Motor neuron (in vitro differentiated cells): ENCODE measurements around the gene FBXL15. TPM values are rescaled to one million over a fixed set of nuclear protein-coding genes. Genes with fewer than 3 reads are reported as not detected.

Experiments used
- ATAC-seq, 8 experiments: fragments of 200-7000 bp; cut with Tn5 transposase; replicated peaks in 6 of 8; 2 replicates each; pipeline ENCODE4 v1.8.0; 2021; ENCODE audit warnings: mild to moderate bottlenecking in 8 of 8, moderate library complexity in 8 of 8
- H3K27ac ChIP-seq, 2 donors: fragments of 250-450 bp; sonication (Bioruptor Pico); 2 replicates each; pipeline ENCODE4 v1.9.0; 2021; ENCODE audit warnings: antibody characterized with exemption in 2 of 2, mild to moderate bottlenecking in 2 of 2, moderate library complexity in 1 of 2
- H3K4me1 ChIP-seq, 2 donors: fragments of 250-450 bp; sonication (Bioruptor Pico); replicated peaks in 1 of 2; 2 replicates each; pipeline ENCODE4 v1.6.1; 2021; ENCODE audit warnings: antibody characterized with exemption in 2 of 2, mild to moderate bottlenecking in 2 of 2, moderate library complexity in 1 of 2
- H3K4me3 ChIP-seq, 5 donors: fragments of 250-450 bp; sonication (Bioruptor Pico); 2 replicates each; pipeline ENCODE4 v1.9.0; 2021; ENCODE audit warnings: antibody characterized with exemption in 5 of 5, mild to moderate bottlenecking in 5 of 5, moderate library complexity in 4 of 5
- WGBS, 10 experiments: fragments of 450-650 bp; shearing (Covaris generic); methylation state at CpG; one replicate each; pipeline ENCODE4 v1.0.0; 2022; 5-methylcytosine and 5-hydroxymethylcytosine counted together
- in situ Hi-C, 9 experiments: fragments of 400-800 bp; cut with MboI; loops; one replicate each; pipeline ENCODE4 v1.15.0; 2021; ENCODE audit warnings: low sequenced_read_pairs in 9 of 9, low pct_unique_long_range_greater_than_20kb in 2 of 9; ENCODE audit not compliant: unreplicated experiment in 9 of 9
- total RNA-seq, 8 experiments: library from RNA; unstranded; fragments of 300-600 nt; gene quantifications; 2 replicates each; pipeline versions ENCODE4 v1.2.3 to v1.2.4, GENCODE V29; 2022

Gene FBXL15
- total RNA-seq, 8 experiments from 2014 or later, result 7.0 to 17.4 (median 11.6) TPM

DNA sequence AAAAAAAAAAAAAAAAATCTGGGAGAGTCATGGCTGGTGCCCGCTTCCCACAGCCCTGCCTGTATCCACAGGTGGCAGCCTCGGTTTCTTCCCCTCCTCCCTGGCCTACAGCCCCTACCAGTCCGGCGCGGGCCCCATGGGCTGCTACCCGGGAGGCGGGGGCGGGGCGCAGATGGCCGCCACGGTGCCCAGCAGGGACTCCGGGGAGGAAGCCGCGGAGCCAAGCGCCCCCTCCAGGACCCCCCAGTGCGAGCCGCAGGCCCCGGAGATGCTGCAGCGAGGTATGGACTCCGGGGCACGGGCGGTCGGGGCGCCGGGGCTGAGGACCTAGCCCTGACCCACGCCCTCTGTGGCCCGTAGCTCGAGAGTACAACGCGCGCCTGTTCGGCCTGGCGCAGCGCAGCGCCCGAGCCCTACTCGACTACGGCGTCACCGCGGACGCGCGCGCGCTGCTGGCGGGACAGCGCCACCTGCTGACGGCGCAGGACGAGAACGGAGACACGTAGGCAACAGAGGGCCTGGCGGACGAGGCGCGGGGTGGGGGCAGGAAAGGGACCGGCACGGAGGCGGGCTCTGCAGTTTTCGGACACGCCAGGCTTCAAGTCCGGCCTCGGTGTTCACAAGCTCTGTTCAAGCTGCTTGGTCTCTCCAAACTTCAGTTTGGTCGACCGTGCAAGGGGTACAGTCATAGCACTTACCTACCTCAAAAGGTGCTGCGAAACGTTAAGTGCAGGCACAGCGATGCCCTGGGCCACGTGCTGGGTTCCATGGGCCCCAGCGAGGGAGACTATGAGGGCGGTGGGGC lies 21.2 kb upstream of the FBXL15 start:
- H3K4me3 ChIP-seq, result peak overlapping the region; percentile 40 to 50 (median 45)
- peak; percentile 53 to 81 (median 76) for ATAC-seq
- in situ Hi-C loops, result loop anchor here in 2 of 9 experiments (25.0 kb wide), 1 partner anchor 188 kb away; no protein-coding TSS in a partner anchor
- H3K4me1 ChIP-seq, result peaks cover 6 to 8% of the 10 kb centered on the region in 2 donors
- WGBS, 10 experiments, result 0% methylated on average over 3 to 21 of the region's 72 CpGs; no CpG with 5 or more reads in 8 of the 10 experiments
- peak overlapping the region; percentile 52 to 87 for H3K27ac ChIP-seq

GRCh38 chr10:102400076-102400475 lies 20.6 kb upstream of the FBXL15 start:
- ATAC-seq, result no peak
- in situ Hi-C loops, result no loop called here
- H3K4me1 ChIP-seq, result peaks cover 6 to 8% of the 10 kb centered on the region in 2 donors
- WGBS, 10 experiments, result no CpG with 5 or more reads among the region's 17 CpGs
- H3K27ac ChIP-seq, result peak overlapping the region; percentile 52 to 87
- H3K4me3 ChIP-seq, result no peak overlapping the region

- Histone ChIP-seq H3K27ac (no peak overlapping the region), H3K4me1 (peaks cover 6 to 8% of the 10 kb centered on the region in 2 donors), H3K4me3 (no peak overlapping the region)
- 100% methylated on average over 1 of the region's 22 CpGs; no CpG with 5 or more reads in 9 of the 10 experiments for WGBS, 10 experiments
- in situ Hi-C loops, result no loop called here
- no peak for ATAC-seq
These were observed 19.9 kb upstream of the FBXL15 start for GRCh38 chr10:102400598-102401341.

DNA sequence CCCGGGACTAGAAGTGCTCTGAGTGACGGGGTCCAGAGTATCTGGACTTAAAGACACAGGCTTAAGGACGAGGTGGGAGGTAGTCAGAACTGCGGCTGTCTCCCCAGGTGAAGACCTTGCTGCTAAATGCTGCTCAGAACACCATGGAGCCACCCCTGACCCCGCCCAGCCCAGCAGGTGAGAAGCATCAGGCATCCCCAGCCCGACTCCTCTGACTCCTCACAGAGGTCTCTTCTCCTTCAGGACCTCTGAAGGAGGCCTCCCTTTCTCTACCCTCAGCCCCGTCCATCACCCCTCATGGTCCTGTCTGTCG lies 19.3 kb upstream of the FBXL15 start:
- no peak for ATAC-seq
- 53 to 80% methylated on average over 1 to 3 of the region's 8 CpGs; no CpG with 5 or more reads in 8 of the 10 experiments for WGBS, 10 experiments
- in situ Hi-C loops, result no loop called here
- no peak overlapping the region for H3K27ac ChIP-seq
- H3K4me1 ChIP-seq, result peaks cover 6% of the 10 kb centered on the region in 2 donors
- H3K4me3 ChIP-seq, result no peak overlapping the region

DNA sequence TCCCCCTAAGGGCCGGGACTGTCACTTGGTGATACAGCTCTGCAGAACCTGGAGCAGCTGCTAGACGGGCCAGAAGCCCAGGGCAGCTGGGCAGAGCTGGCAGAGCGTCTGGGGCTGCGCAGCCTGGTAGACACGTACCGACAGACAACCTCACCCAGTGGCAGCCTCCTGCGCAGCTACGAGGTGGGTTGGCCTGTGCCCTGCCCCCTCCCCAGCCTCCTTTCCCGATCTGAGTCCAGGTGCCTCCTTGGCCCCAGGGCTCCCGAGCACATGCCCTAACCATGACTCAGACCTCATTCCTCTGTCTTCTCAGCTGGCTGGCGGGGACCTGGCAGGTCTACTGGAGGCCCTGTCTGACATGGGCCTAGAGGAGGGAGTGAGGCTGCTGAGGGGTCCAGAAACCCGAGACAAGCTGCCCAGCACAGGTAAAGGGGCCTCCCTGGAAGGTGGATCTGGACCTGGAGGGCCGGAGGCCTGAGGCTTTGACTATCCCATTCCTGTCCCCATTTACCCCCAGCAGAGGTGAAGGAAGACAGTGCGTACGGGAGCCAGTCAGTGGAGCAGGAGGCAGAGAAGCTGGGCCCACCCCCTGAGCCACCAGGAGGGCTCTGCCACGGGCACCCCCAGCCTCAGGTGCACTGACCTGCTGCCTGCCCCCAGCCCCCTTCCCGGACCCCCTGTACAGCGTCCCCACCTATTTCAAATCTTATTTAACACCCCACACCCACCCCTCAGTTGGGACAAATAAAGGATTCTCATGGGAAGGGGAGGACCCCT lies 18.7 kb upstream of the FBXL15 start:
- in situ Hi-C loops, result no loop called here
- H3K4me3 ChIP-seq, result no peak overlapping the region
- 25 to 85% (median 70%) methylated on average over 1 to 10 of the region's 18 CpGs; no CpG with 5 or more reads in 6 of the 10 experiments for WGBS, 10 experiments
- ATAC-seq, result peak in 1 of 8 experiments; percentile 3
- no peak overlapping the region for H3K27ac ChIP-seq
- peaks cover 6% of the 10 kb centered on the region in 2 donors for H3K4me1 ChIP-seq

DNA sequence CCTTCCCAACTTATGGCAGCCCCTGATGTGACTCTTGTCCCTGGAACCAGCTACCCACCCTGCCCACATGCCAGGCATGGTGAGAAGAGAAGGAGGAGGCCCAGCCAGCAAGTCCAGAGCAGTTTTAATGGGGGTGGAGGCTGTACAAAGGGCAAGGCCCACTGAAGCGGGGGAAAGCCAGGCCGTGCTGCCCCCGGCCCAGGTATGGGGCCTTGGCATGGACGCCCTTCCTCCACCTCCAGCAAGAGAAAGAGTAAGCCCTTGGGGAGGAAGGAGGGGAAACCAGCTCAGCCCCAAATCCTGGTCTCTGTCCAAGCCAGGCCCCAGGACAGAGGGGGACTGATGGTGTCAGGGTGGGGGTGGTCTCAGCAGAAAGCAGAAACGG lies 18.1 kb upstream of the FBXL15 start:
- Histone ChIP-seq H3K4me3 (no peak overlapping the region), H3K27ac (no peak overlapping the region), H3K4me1 (peaks cover 6% of the 10 kb centered on the region in 2 donors)
- no peak for ATAC-seq
- in situ Hi-C loops, result no loop called here
- WGBS, 10 experiments, result 80 to 90% (median 83%) methylated on average over 1 to 4 of the region's 5 CpGs; no CpG with 5 or more reads in 7 of the 10 experiments

DNA sequence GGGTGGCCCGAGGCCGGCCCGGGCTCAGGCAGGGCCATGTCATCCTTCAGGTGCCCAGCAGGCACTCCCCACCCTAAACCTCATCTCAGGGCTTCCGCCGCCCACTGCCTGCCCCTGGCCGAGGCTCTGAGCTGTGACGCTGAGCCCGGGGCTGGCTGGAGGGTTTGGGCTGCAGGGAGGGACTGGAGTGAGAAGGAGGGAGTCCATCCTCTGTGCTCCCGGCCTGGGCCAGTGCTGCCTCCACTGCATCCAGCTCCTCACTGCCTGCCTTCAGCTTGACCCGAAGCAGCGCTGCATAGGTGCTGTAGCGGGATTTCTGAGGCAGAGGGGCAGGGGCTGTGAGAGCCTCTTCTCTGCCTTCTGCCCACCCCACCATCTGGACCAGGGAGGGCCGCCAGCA lies 17.5 kb upstream of the FBXL15 start:
- WGBS, 10 experiments, result 81% methylated on average over 3 of the region's 13 CpGs; no CpG with 5 or more reads in 9 of the 10 experiments
- peaks cover 10 to 12% of the 10 kb centered on the region in 2 donors for H3K4me1 ChIP-seq
- no peak overlapping the region for H3K27ac ChIP-seq
- in situ Hi-C loops, result no loop called here
- no peak for ATAC-seq
- no peak overlapping the region for H3K4me3 ChIP-seq

DNA sequence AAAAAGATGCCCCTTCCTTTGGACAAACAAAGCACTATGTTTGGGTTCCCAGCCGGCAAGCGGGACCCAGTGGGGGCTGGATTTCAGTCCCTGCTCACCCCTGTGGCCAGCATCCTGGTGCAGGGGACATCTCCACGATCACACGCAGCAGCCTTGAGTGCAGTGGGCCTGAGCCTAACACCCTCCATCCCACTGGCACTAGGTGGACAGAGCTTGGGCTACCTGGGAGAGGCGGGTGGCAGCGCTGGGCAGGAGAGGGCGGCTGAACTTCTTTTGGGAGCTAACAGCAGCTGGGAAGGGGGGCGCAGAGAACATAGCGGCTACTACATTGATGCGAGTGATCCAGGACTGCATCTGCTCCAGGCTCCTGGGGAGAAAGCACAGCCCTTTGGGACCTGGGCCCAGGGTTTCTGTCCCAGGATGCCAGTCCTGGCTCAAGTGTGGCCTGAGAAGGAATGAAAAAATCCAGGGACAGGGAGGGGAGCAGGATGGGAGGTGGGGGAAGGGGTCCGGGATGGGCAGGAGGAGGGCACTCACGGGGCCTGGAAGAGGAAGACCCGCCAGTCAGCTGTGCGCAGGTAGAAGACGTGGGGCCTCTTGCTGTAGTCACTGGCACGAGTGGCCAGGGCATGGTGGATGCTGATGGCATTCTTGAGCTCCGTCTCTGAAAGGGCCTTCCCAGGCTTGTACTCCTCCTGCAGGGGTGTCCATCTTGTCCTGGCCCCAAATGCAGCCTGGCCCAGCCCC lies 16.1 kb upstream of the FBXL15 start:
- peaks cover 15 to 16% of the 10 kb centered on the region in 2 donors for H3K4me1 ChIP-seq
- in situ Hi-C loops, result no loop called here
- H3K4me3 ChIP-seq, result no peak overlapping the region
- 87 to 100% (median 100%) methylated on average over 1 to 6 of the region's 17 CpGs; no CpG with 5 or more reads in 5 of the 10 experiments for WGBS, 10 experiments
- ATAC-seq, result no peak
- H3K27ac ChIP-seq, result no peak overlapping the region

DNA sequence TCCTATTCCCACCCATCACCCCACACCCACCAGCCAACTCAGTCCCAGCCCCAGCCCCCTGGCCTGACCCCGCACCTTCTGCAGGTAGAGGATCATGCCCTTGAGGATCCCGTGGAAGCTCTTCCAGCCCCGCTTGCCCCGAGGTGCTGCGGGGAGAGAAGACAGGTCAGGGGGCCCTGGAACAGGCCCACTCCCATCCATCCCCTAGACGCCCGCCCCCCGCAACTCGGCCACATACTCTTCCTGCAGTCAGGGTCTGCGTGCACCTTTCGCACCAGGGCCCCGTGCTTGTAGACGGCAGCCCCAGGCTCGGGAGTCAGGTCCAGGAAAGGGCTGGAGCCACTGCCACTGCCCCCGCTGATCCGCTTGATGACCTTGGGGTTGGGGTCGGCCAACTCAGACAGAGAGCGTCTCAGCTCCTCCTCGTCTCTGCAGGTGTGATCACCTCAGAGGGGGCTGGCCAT lies 15.5 kb upstream of the FBXL15 start:
- Histone ChIP-seq H3K4me3 (no peak overlapping the region), H3K4me1 (peaks cover 15 to 16% of the 10 kb centered on the region in 2 donors), H3K27ac (no peak overlapping the region)
- in situ Hi-C loops, result no loop called here
- 100% methylated on average over 2 of the region's 19 CpGs; no CpG with 5 or more reads in 9 of the 10 experiments for WGBS, 10 experiments
- ATAC-seq, result no peak

DNA sequence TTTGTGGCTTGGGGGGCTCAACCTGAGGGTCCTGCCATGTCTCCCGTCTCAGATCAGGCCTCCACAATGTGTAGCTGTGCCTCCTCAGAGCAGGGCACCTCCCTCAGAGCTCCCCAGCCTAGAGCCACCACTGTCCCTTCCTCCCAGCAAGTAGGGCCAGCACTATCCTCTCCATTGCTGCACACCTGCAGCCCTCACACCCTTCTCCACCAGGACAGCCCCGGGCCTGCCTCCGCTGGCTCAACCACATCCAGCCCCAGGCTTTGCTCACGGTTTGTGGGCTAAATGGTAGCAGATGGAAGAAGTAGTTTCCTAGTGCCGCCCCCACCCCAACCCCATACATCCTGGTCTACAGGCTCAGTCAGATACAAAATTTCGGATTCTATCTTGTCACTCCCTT lies 15.0 kb upstream of the FBXL15 start:
- Histone ChIP-seq H3K27ac (no peak overlapping the region), H3K4me1 (peaks cover 20% of the 10 kb centered on the region in 2 donors), H3K4me3 (no peak overlapping the region)
- in situ Hi-C loops, result no loop called here
- WGBS, 10 experiments, result 0 to 100% (median 57%) methylated on average over 1 to 3 of the region's 6 CpGs; no CpG with 5 or more reads in 6 of the 10 experiments
- ATAC-seq, result no peak

DNA sequence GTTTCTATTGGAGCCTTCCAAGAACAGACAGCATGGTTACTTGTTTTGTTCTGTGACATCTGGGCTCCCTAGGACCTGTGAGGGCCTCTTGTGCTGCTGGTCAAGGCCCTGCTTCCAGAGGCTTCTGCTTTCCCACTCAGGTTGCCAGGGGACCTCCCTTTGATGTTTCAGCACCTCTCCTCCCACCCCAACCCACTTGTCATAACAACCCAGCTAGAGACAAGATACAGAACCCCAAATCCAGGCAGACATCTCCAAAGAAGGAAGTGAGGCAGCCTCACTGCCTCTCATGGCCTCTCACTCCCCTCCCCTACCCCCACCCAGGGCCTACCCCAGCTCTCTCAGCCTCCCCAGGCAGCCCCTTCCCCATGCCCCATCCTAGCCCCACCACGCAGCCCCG lies 13.8 kb upstream of the FBXL15 start:
- in situ Hi-C loops, result no loop called here
- no peak for ATAC-seq
- no CpG with 5 or more reads among the region's 2 CpGs for WGBS, 10 experiments
- H3K4me1 ChIP-seq, result peaks cover 32% of the 10 kb centered on the region in 2 donors
- H3K27ac ChIP-seq, result no peak overlapping the region
- no peak overlapping the region for H3K4me3 ChIP-seq

GRCh38 chr10:102407425-102408130 lies 13.1 kb upstream of the FBXL15 start:
- Histone ChIP-seq H3K4me1 (peaks cover 40% of the 10 kb centered on the region in 2 donors), H3K27ac (no peak overlapping the region), H3K4me3 (peak overlapping the region in 2 of 5 donors; percentile 52)
- 10 to 96% (median 80%) methylated on average over 1 to 8 of the region's 13 CpGs; no CpG with 5 or more reads in 5 of the 10 experiments for WGBS, 10 experiments
- in situ Hi-C loops, result no loop called here
- ATAC-seq, result no peak
